ENCODE measurements around the gene ZSCAN21.

- TF ChIP-seq CTCF (IDR thresholded peaks at IDR 0.05) (no peak), POLR2A (IDR thresholded peaks at IDR 0.05) (no peak)
These were observed 49.3 kb upstream of the ZSCAN21 start for GRCh38 chr7:100000239-100000638.

Data from body of pancreas (tissue), 4 donors.